Mucosa of stomach (tissue), 1 donor: ENCODE measurements around the gene CORIN.

ENCODE experiments used
- H3K27me3 ChIP-seq: one replicate; pipeline ENCODE4 v1.7.0; 2013; ENCODE audit warnings: mild to moderate bottlenecking, low read length; ENCODE audit not compliant: control insufficient read depth, insufficient read depth
- H3K36me3 ChIP-seq: one replicate; pipeline ENCODE4 v1.7.0; 2013; ENCODE audit warnings: low read length; ENCODE audit not compliant: control insufficient read depth, insufficient read depth
- H3K4me1 ChIP-seq: one replicate; pipeline ENCODE4 v1.7.0; 2013; ENCODE audit warnings: mild to moderate bottlenecking, low read length; ENCODE audit not compliant: control insufficient read depth, insufficient read depth
- H3K4me3 ChIP-seq: one replicate; pipeline ENCODE4 v1.7.0; 2013; ENCODE audit warnings: low read length
- H3K9ac ChIP-seq: one replicate; pipeline ENCODE4 v1.7.0; 2013; ENCODE audit warnings: mild to moderate bottlenecking, low read length, moderate library complexity
- H3K9me3 ChIP-seq: one replicate; pipeline ENCODE4 v1.7.0; 2013; ENCODE audit warnings: mild to moderate bottlenecking, low read length, moderate library complexity; ENCODE audit not compliant: control insufficient read depth
- donor health status: Pancreatic carcinoma.

Gene CORIN

DNA sequence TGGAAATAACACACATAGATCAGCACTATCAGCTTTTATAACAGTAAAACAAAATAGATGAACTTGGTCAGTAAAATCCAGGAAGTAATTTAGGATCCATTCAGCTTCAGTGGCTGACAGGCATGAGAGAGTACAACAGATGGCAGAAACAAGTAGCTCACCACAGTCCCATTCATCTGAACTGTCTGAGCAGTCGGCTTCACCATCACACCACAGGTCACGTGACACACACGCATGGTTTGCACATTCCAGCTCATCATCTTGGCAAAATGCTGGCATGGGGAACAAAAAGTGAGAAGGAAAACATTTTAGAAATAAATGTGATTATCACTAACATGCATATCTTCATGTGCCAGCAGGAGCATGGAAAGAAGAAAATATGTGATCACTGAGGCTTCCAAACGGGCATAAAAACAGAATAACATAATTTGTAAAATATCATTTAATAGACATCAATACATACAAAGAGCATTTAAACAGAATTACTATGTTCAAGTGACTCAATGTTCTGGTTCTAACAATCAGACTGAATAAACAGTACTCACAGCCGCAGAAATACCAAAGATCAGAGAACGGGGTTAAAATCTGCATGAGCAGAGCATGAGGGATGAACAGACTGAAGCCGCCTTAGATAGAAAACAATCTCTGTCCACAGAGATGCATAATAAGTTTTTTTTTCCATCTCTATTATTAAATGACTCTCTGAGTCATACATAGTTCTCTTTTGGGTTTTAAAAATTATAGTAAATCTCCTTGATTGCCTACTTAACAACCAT, 194.7 kb downstream of the CORIN start:
- no peaks in the 10 kb centered on the region for H3K36me3 ChIP-seq
- no peak overlapping the region for H3K9ac ChIP-seq
- H3K4me3 ChIP-seq, result no peak overlapping the region
- H3K4me1 ChIP-seq, result no peaks in the 10 kb centered on the region
- no peaks in the 10 kb centered on the region for H3K27me3 ChIP-seq
- no peaks in the 10 kb centered on the region for H3K9me3 ChIP-seq

DNA sequence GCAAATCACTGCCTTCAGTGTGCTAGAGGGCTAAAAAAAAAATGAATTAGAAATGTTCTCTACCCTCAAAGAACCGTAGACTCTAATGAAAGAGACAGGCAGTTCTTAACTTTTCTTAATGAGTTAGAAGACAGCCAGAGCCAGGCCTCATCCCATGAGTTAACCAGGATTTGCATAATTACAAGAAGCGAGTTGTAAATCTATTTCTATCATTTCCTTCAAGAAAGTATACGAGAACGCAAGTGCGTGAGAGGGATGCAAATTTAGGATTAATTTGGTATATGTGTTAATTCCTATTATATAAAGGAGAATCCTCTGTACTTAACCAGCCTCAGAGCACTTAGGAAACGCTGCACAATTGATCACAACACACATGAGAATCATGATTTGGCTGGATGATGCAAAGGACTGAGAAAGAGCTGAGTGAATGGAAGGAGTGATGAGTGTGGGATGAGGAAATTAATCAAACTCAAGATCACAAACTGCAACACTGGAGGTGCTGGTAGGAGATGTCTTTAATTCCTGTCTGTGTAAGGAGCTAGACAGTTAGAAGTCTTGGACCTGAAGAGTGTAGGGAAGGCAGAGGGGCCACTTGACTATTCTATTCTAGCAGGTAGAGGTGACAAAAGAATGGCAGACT, 195.6 kb downstream of the CORIN start:
- Histone ChIP-seq H3K27me3 (no peaks in the 10 kb centered on the region), H3K9me3 (no peaks in the 10 kb centered on the region), H3K4me3 (no peak overlapping the region), H3K9ac (no peak overlapping the region), H3K4me1 (no peaks in the 10 kb centered on the region), H3K36me3 (no peaks in the 10 kb centered on the region)

DNA sequence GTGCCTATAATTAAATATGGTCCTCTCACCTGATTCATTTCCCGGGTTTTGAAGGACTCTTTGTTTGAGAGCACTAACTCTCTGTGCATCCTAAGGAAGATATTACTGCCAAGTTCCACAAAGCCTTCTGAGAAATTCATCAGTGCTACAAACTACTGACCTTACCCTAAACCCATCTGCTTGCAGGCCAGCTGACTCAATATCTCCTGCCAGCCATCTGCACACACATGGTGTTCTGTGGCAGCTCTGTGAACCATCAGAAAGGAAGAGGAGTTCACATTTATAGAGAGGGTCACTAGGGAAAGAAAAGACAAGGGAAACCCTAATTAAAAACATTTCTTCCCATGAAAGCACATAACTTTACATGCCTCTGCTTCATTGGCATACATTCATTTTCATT, 196.1 kb downstream of the CORIN start:
- Histone ChIP-seq H3K9ac (no peak overlapping the region), H3K4me3 (no peak overlapping the region), H3K4me1 (no peaks in the 10 kb centered on the region), H3K9me3 (no peaks in the 10 kb centered on the region), H3K27me3 (no peaks in the 10 kb centered on the region), H3K36me3 (no peaks in the 10 kb centered on the region)

DNA sequence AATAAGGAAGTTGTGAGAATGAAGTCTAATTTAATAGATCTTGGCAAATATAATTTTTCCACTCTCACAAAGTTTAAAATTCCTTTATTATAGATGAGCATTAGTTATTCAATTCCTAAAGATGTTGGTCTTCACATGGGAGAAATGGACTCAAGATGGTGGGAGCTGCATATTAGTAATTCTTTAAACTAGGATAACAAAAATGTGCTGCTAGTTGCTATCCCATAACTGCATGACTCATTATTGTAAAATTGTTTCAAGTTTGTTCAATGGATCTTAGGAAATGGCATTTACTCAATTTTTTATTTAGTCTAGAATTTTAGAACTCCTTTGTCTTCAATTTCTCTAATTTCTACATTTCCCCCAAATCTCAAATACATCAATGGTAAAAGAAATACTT, 197.0 kb downstream of the CORIN start:
- Histone ChIP-seq H3K4me3 (no peak overlapping the region), H3K4me1 (no peaks in the 10 kb centered on the region), H3K27me3 (no peaks in the 10 kb centered on the region), H3K36me3 (no peaks in the 10 kb centered on the region), H3K9ac (no peak overlapping the region), H3K9me3 (no peaks in the 10 kb centered on the region)

DNA sequence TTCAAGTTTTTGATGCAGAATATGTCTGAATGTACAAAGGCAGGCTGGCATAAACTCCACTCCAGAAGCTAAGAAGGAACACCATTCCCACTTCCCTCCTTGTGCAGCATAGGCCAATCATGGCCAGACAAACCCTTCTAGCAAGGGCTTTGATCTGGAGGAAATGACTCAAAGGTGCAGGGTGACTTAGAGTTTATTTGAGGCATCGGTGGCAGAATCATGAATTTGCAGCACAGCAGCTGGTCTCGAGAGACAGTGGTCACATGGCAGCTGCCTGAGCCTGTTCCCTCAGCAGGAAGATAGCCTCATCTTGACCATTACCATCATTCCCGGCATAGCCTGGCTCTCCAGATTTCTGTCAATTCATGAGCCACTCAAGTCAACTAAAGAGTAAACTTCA, 198.3 kb downstream of the CORIN start:
- H3K36me3 ChIP-seq, result no peaks in the 10 kb centered on the region
- H3K9ac ChIP-seq, result no peak overlapping the region
- no peak overlapping the region for H3K4me3 ChIP-seq
- no peaks in the 10 kb centered on the region for H3K27me3 ChIP-seq
- no peaks in the 10 kb centered on the region for H3K4me1 ChIP-seq
- H3K9me3 ChIP-seq, result no peaks in the 10 kb centered on the region

DNA sequence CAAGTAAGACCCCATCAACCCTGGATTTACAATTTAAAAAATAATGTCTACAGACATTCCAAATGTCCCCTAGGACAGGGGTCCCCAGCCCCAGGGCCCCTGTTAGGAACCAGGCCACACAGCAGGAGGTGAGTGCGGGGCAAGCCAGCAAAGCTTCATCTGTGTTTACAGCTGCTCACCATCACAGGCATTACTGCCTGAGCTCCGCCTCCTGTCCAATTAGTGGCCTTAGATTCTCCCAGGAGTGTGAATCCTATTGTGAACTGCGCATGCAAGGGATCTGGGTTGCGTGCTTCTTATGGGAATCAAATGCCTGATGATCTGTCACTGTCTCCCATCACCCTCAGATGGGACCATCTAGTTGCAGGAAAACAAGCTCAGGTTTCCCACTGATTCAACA, 206.7 kb downstream of the CORIN start:
- H3K4me1 ChIP-seq, result no peaks in the 10 kb centered on the region
- no peaks in the 10 kb centered on the region for H3K36me3 ChIP-seq
- no peaks in the 10 kb centered on the region for H3K9me3 ChIP-seq
- no peak overlapping the region for H3K4me3 ChIP-seq
- no peak overlapping the region for H3K9ac ChIP-seq
- no peaks in the 10 kb centered on the region for H3K27me3 ChIP-seq

DNA sequence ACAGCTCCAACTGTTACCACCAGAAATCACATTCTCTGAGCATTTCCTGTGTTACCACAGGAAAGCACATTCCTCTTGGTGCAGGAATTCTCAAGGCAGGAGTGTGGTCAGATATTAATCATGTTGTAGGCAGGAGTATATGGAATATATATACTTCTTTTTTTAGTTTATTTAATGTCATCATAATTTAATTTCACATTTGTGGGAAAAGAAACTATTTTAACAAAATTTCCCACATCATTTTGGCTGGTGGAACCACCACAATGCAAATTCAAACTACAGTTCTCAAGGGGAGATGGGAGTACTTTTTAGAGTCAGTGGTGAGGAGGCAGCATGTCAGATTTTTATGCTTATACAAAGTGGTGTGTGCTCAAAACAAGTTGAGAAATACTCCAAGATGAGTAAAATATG, 213.8 kb downstream of the CORIN start:
- Histone ChIP-seq H3K4me3 (no peak overlapping the region), H3K9ac (no peak overlapping the region), H3K9me3 (no peaks in the 10 kb centered on the region), H3K36me3 (no peaks in the 10 kb centered on the region), H3K4me1 (no peaks in the 10 kb centered on the region), H3K27me3 (no peaks in the 10 kb centered on the region)

DNA sequence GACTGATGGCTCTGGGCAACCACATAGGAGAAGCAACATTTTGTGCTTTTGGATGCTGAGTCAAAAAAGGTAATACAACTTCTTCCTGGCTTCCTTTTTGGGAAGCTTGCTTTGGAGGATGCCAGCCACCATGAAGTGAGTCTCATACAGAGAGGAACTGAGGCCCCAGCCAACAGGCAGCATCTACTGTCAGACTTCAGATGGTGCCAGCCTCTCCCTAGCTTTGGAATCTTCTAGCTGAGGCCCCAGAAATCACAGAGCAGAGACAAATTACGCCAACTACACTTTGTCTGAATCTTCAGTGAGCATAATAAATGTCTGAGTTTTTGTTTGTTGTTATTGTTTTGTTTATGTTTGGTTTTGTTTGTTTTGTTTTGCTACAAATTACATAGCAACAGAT, 216.7 kb downstream of the CORIN start:
- Histone ChIP-seq H3K4me1 (no peaks in the 10 kb centered on the region), H3K4me3 (no peak overlapping the region), H3K9ac (no peak overlapping the region), H3K9me3 (no peaks in the 10 kb centered on the region), H3K27me3 (no peaks in the 10 kb centered on the region), H3K36me3 (no peaks in the 10 kb centered on the region)

DNA sequence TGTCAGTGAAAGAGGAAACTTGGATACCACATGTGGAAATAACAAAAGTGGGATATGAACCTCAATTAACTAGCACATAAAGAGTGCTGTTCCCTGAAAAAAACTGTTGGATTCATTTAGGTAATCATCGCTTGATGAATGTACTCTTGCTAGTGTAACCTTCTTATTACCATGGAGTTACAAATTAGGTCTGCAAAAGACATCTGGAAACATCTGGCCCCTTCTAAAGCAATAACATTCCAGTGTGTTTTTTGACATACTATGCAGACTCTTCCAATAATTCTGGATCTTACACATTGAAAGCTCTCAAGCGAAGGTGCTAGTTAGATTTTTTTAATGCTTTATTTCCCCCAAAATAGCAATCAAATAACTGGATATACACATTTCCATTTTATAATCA, 218.2 kb downstream of the CORIN start:
- no peak overlapping the region for H3K4me3 ChIP-seq

DNA sequence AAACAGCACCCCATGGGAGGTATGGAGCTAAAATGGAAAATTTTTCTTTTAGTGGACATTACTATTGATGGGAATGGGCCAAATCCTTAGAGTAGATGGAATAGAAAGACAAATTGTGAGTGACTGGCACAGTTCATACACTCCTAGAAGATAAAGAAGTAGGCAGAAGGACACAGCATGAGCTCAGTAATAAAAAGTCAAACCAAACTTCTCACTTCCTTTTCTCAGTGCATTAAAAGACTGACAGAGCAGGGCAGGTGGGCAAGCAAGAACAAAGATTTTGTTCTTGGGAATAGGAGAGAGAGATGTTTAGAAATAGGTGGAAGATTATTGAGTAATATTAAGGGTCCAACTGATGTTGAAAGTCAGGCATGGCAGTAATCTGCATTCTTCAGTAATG, 220.3 kb downstream of the CORIN start:
- Histone ChIP-seq H3K9ac (no peak overlapping the region), H3K4me3 (no peak overlapping the region), H3K9me3 (no peaks in the 10 kb centered on the region), H3K27me3 (no peaks in the 10 kb centered on the region), H3K4me1 (no peaks in the 10 kb centered on the region), H3K36me3 (no peaks in the 10 kb centered on the region)

More for the DNA sequence above, 218.2 kb downstream of the CORIN start:
- Histone ChIP-seq H3K9me3 (no peaks in the 10 kb centered on the region), H3K9ac (no peak overlapping the region), H3K4me1 (no peaks in the 10 kb centered on the region), H3K36me3 (no peaks in the 10 kb centered on the region), H3K27me3 (no peaks in the 10 kb centered on the region)

DNA sequence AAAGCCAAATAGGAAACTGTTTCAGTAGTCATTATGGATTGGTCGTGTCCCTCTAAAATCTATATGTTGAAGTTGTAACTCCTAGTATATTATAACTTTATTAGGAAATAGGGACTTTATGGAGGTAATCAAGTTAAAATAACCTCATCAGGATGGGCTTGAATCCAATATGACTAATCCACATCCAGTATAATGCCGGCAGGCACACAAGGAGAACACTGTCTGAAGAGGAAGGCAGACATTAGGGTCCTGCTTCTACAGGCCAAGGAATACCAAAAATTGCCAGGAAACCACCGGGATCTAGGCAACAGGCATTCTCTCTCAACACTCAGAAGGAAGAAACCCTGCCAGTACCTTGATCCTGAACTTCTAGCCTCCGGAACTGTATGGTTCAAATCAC, 222.5 kb downstream of the CORIN start:
- Histone ChIP-seq H3K9ac (no peak overlapping the region), H3K36me3 (no peaks in the 10 kb centered on the region), H3K9me3 (no peaks in the 10 kb centered on the region)

DNA sequence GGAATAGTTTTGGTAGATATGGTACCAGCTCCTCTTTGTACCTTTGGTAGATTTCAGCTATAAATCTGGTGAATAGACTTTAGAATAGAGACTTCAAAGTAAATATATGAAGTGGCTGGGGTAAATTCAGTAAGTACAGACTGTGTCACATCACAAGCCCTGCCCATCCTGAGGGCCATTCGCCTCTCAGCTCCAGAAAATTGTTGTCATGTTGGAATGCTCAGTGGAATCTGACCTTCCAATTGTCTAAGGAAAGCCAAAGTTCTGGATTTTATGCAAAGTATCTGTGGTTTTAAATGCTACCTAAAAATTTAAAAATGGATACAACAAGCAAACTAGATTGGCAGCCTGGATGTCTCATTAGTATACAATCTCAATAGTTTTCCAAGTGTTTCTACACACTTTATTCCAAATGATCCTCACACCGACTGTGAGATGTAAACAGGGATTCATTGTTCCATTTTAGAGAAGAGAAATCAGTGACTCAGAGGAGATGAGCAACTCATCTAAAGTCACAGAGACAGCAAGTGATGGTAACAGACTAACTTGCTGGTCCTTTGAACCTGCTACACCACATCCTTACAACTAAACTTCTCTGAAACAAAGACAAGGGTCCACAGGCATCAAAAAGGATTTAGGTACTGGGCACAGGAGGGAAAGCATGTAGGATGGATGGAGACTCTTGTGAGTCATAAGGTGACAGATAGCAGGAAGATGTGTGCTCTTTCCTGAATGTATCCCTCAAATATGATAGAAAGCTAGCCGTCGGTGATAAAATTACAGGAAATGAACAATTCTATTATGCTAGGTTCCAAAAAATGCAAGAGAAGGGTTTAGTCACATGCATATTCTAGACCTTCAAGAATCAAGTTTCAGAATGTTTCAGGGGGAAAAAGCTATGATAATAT, 225.5 kb downstream of the CORIN start:
- Histone ChIP-seq H3K9me3 (no peaks in the 10 kb centered on the region), H3K4me1 (no peaks in the 10 kb centered on the region), H3K4me3 (no peak overlapping the region), H3K36me3 (no peaks in the 10 kb centered on the region), H3K9ac (no peak overlapping the region), H3K27me3 (no peaks in the 10 kb centered on the region)

More for the DNA sequence above, 222.5 kb downstream of the CORIN start:
- no peaks in the 10 kb centered on the region for H3K27me3 ChIP-seq
- no peak overlapping the region for H3K4me3 ChIP-seq
- no peaks in the 10 kb centered on the region for H3K4me1 ChIP-seq
